Breast epithelium (tissue), 4 donors: ENCODE data around the gene TAAR1. TPM values are rescaled to one million over a fixed set of nuclear protein-coding genes. Genes with fewer than 3 reads are reported as not detected.

Experiments
- DNase-seq, 2 donors: peaks; one replicate each; pipeline ENCODE4 v3.0.0-alpha.2; 2019; ENCODE audit warnings: low spot score in 2 of 2
- H3K27ac ChIP-seq, 2 donors: fragments of 200-600 bp; sonication (generic) in 1 of 2; one replicate each; pipeline ENCODE4 v1.5.1; 2016 to 2019; ENCODE audit warnings: mild to moderate bottlenecking in 1 of 2
- H3K27me3 ChIP-seq, 2 donors: fragments of 200-600 bp; sonication (generic) in 1 of 2; one replicate each; pipeline versions ENCODE4 v1.5.1 to v1.6.0; 2017 to 2019; ENCODE audit warnings: control low read depth in 1 of 2, mild to moderate bottlenecking in 1 of 2
- H3K36me3 ChIP-seq: fragments of 200-600 bp; one replicate; pipeline ENCODE4 v1.5.1; 2019
- H3K4me1 ChIP-seq, 2 donors: fragments of 200-600 bp; sonication (generic); one replicate each; pipeline ENCODE4 v1.5.1; 2016 to 2019; ENCODE audit warnings: control low read depth in 1 of 2
- H3K4me3 ChIP-seq, 3 donors: fragments of 200-600 bp; sonication (generic); 1 replicate in 2 of 3; 2 replicates in 1 of 3; pipeline ENCODE4 v1.5.1; 2016 to 2019; ENCODE audit warnings: mild to moderate bottlenecking in 3 of 3, moderate library complexity in 2 of 3
- H3K9me3 ChIP-seq, 2 donors: fragments of 200-600 bp; sonication (generic) in 1 of 2; one replicate each; pipeline ENCODE4 v1.5.1; 2016 to 2019; ENCODE audit warnings: control low read depth in 1 of 2
- CTCF ChIP-seq, 3 donors: fragments of 450-650 bp; IDR thresholded peaks; one replicate each; pipeline ENCODE4 v1.5.1; 2016 to 2017; ENCODE audit warnings: antibody characterized with exemption in 3 of 3, mild to moderate bottlenecking in 3 of 3, moderate library complexity in 3 of 3
- POLR2A ChIP-seq: fragments of 450-650 bp; IDR thresholded peaks from one replicate; pipeline ENCODE4 v1.6.1; 2016; ENCODE audit warnings: antibody characterized with exemption, mild to moderate bottlenecking, moderate library complexity
- POLR2AphosphoS5 ChIP-seq, 3 donors: sonication (generic); formaldehyde crosslinking; IDR thresholded peaks; one replicate each; pipeline ENCODE4 v1.6.1; 2017; ENCODE audit warnings: antibody characterized with exemption in 3 of 3
- intact Hi-C: fragments of 100-400 bp; cut with DNase I; formaldehyde crosslinking; loops from one replicate; pipeline ENCODE4 v1.15.1; 2023; ENCODE audit warnings: low total_unique reads
- total RNA-seq, 3 donors: library from RNA; depleted of rRNA; stranded (reverse); fragments of >200 nt; gene quantifications; one replicate each; pipeline ENCODE4 v1.1.0, GENCODE V29; 2016

The TAAR1 gene
- total RNA-seq, 3 donors from 2014 or later = not detected

GRCh38 chr6:132663661-132664060, 4.7 kb upstream of the TAAR1 start:
- H3K36me3 ChIP-seq = no peaks in the 10 kb centered on the region
- no peaks in the 10 kb centered on the region for H3K4me1 ChIP-seq
- no peak overlapping the region for H3K4me3 ChIP-seq
- no peak for TF ChIP-seq POLR2AphosphoS5 (IDR thresholded peaks at IDR 0.05)
- no peak for TF ChIP-seq POLR2A
- TF ChIP-seq CTCF (IDR thresholded peaks at IDR 0.05) = no peak
- H3K27me3 ChIP-seq = no peaks in the 10 kb centered on the region
- DNase-seq = no peak
- no peaks in the 10 kb centered on the region for H3K9me3 ChIP-seq
- no peak overlapping the region for H3K27ac ChIP-seq
- intact Hi-C loops = no loop called here

DNA sequence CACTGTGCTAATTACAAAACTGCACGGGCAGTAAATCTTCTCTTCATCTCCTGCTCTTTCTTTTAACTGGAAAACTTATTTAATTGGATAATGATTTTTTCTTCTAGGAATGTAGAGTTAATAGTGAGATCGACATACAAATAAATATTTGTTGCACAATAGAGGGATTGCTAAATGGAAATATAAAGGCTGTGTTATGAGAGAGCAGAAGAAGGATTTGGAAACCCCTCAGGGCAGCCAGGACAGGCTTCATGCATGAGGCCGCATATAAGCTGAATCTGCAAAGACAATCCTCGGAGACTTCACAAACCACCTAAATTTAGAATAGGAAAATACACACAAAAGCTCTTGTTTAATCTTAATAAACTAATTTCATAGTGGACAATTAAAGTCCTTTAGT, 2.9 kb upstream of the TAAR1 start:
- Histone ChIP-seq H3K4me3 (no peak overlapping the region), H3K4me1 (no peaks in the 10 kb centered on the region), H3K27ac (no peak overlapping the region), H3K36me3 (no peaks in the 10 kb centered on the region), H3K9me3 (no peaks in the 10 kb centered on the region), H3K27me3 (no peaks in the 10 kb centered on the region)
- no peak for TF ChIP-seq POLR2A
- TF ChIP-seq POLR2AphosphoS5 (IDR thresholded peaks at IDR 0.05) = no peak
- no peak for TF ChIP-seq CTCF (IDR thresholded peaks at IDR 0.05)
- no peak for DNase-seq
- intact Hi-C loops = no loop called here

GRCh38 chr6:132651062-132651461, 7.9 kb downstream of the TAAR1 start:
- no peak overlapping the region for H3K4me3 ChIP-seq
- H3K27me3 ChIP-seq = no peaks in the 10 kb centered on the region
- no peak for TF ChIP-seq POLR2AphosphoS5 (IDR thresholded peaks at IDR 0.05)
- TF ChIP-seq POLR2A = no peak
- no peak for TF ChIP-seq CTCF (IDR thresholded peaks at IDR 0.05)
- H3K36me3 ChIP-seq = no peaks in the 10 kb centered on the region
- intact Hi-C loops = no loop called here
- H3K27ac ChIP-seq = no peak overlapping the region
- no peaks in the 10 kb centered on the region for H3K4me1 ChIP-seq
- no peak for DNase-seq
- H3K9me3 ChIP-seq = no peaks in the 10 kb centered on the region

DNA sequence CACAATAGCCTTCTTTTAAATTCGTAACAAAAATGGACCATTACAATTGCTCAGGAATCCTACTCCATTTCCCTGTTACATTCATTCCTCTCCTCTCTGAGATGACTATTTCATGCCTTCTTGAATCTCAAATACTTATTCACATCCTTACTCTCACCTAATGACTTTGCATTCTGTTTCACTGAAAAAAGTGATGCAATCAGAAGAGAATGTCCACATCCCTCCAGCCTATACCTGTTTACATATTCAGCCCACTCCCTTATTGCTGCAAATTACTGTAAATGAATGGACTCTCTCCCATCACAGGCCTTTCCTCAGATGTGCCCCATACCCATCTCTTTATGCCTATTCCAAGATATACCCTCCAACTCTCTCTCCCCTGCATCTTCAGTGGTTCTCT, 8.6 kb downstream of the TAAR1 start:
- Histone ChIP-seq H3K9me3 (no peaks in the 10 kb centered on the region), H3K27ac (no peak overlapping the region), H3K4me1 (no peaks in the 10 kb centered on the region), H3K36me3 (no peaks in the 10 kb centered on the region), H3K27me3 (no peaks in the 10 kb centered on the region), H3K4me3 (no peak overlapping the region)
- no peak for DNase-seq
- intact Hi-C loops = no loop called here
- TF ChIP-seq POLR2AphosphoS5 (IDR thresholded peaks at IDR 0.05) (no peak), CTCF (IDR thresholded peaks at IDR 0.05) (no peak), POLR2A (no peak)

- Histone ChIP-seq H3K36me3 (no peaks in the 10 kb centered on the region), H3K27me3 (no peaks in the 10 kb centered on the region), H3K9me3 (no peaks in the 10 kb centered on the region), H3K27ac (no peak overlapping the region), H3K4me3 (no peak overlapping the region), H3K4me1 (no peaks in the 10 kb centered on the region)
- no peak for DNase-seq
- intact Hi-C loops = no loop called here
- TF ChIP-seq POLR2AphosphoS5 (IDR thresholded peaks at IDR 0.05) (no peak), CTCF (IDR thresholded peaks at IDR 0.05) (no peak), POLR2A (no peak)
These were observed 10.2 kb downstream of the TAAR1 start for GRCh38 chr6:132648828-132649227.
